Omental fat pad (tissue), 4 donors: ENCODE results near the gene CC2D1A. TPM values are rescaled to one million over a fixed set of nuclear protein-coding genes. Genes with fewer than 3 reads are reported as not detected.

Source experiments
- ATAC-seq: fragments of 150-250 bp; one replicate; pipeline ENCODE4 v1.9.1; 2016; ENCODE audit warnings: mild to moderate bottlenecking, moderate library complexity; ENCODE audit not compliant: low FRiP score
- DNase-seq: peaks from one replicate; pipeline ENCODE4 v3.0.0-alpha.2; 2019; ENCODE audit warnings: low spot score
- CTCF ChIP-seq, 3 donors: fragments of 450-650 bp; IDR thresholded peaks; one replicate each; pipeline ENCODE4 v1.5.1; 2016 to 2017; ENCODE audit warnings: antibody characterized with exemption in 3 of 3, mild to moderate bottlenecking in 3 of 3, moderate library complexity in 2 of 3
- total RNA-seq, 4 donors: library from RNA; depleted of rRNA; stranded (reverse); fragments of >200 nt; gene quantifications; one replicate each; pipeline ENCODE4 v1.1.0, GENCODE V29; 2016

The CC2D1A gene
- total RNA-seq, result 10 to 100 TPM; 12.3 to 24.9 (median 15.6) TPM

GRCh38 chr19:13905634-13906520, at the start of gene CC2D1A, which contains the start of gene BRME1:
Gene CC2D1A (plus strand): TSS chr19:13906201. CDS start chr19:13906442, 241 bp downstream.
Gene BRME1 (minus strand): TSS chr19:13906117. CDS start chr19:13904892, 1,225 bp downstream.
- no peak for TF ChIP-seq CTCF (IDR thresholded peaks at IDR 0.05)
- ATAC-seq, result peak; percentile 99
- peak; percentile 77 for DNase-seq

GRCh38 chr19:13856497-13856896, 49.5 kb upstream of the CC2D1A start:
- TF ChIP-seq CTCF (IDR thresholded peaks at IDR 0.05), result no peak
- DNase-seq (no peak), ATAC-seq (no peak)

- DNase-seq (no peak), ATAC-seq (no peak)
- no peak for TF ChIP-seq CTCF (IDR thresholded peaks at IDR 0.05)
These were observed 46.6 kb upstream of the CC2D1A start for GRCh38 chr19:13859361-13859880.

- ATAC-seq, result no peak
- no peak for TF ChIP-seq CTCF (IDR thresholded peaks at IDR 0.05)
- DNase-seq, result no peak
These were observed 45.2 kb upstream of the CC2D1A start for GRCh38 chr19:13860679-13861391.

GRCh38 chr19:13861392-13861713, 44.6 kb upstream of the CC2D1A start:
- no peak for TF ChIP-seq CTCF (IDR thresholded peaks at IDR 0.05)
- no peak for ATAC-seq
- no peak for DNase-seq

GRCh38 chr19:13861714-13862531, 44.1 kb upstream of the CC2D1A start:
- ATAC-seq (peak; percentile 84), DNase-seq (peak; percentile 85)
- TF ChIP-seq CTCF (IDR thresholded peaks at IDR 0.05), result peak in 2 of 3 donors; percentile 94 to 99
